IPS DF 4.7 (cell line): ENCODE results near the gene MTSS2.

ENCODE experiments used
- DNase-seq: peaks from one replicate; pipeline ENCODE4 v3.0.0-alpha.2; 2013; ENCODE audit warnings: low spot score; ENCODE audit errors: extremely low read depth

MTSS2 gene

GRCh38 chr16:70687671-70688245 lies 1.9 kb upstream of the MTSS2 start:
- no peak for DNase-seq

GRCh38 chr16:70687102-70687511 lies 1.3 kb upstream of the MTSS2 start:
- no peak for DNase-seq

GRCh38 chr16:70686376-70687101 lies 686 bp upstream of the MTSS2 start:
- DNase-seq = no peak

GRCh38 chr16:70685061-70685937 lies 554 bp downstream of the MTSS2 start:
- no peak for DNase-seq

GRCh38 chr16:70684146-70685060 lies 1.4 kb downstream of the MTSS2 start:
- DNase-seq = no peak

- no peak for DNase-seq
Observed at GRCh38 chr16:70683146-70683944, 2.5 kb downstream of the MTSS2 start.

GRCh38 chr16:70682239-70683145 lies 3.4 kb downstream of the MTSS2 start:
- no peak for DNase-seq

GRCh38 chr16:70681382-70682238 lies 4.2 kb downstream of the MTSS2 start:
- no peak for DNase-seq

GRCh38 chr16:70680495-70681381 lies 5.1 kb downstream of the MTSS2 start:
- DNase-seq = no peak

- DNase-seq = no peak
Observed at GRCh38 chr16:70679671-70680494, 6.0 kb downstream of the MTSS2 start.

GRCh38 chr16:70678898-70679670 lies 6.8 kb downstream of the MTSS2 start:
- DNase-seq = no peak

- no peak for DNase-seq
Observed at GRCh38 chr16:70678121-70678897, 7.5 kb downstream of the MTSS2 start.

- DNase-seq = no peak
Observed at GRCh38 chr16:70677499-70678120, 8.2 kb downstream of the MTSS2 start.

GRCh38 chr16:70676675-70677498 lies 9.0 kb downstream of the MTSS2 start:
- no peak for DNase-seq
